Activated CD8-positive, alpha-beta memory T cell treated with anti-CD3 and anti-CD28 coated beads for 48 hours (primary cell): ENCODE data around the gene ZNF629.

Source experiments
- DNase-seq, 3 experiments: peaks; one replicate each; pipeline ENCODE4 v3.0.0-alpha.2; 2020; ENCODE audit warnings: low read depth in 2 of 3, low spot score in 2 of 3

ZNF629 gene

GRCh38 chr16:30786115-30786935 lies 680 bp downstream of the ZNF629 start:
- no peak for DNase-seq

DNA sequence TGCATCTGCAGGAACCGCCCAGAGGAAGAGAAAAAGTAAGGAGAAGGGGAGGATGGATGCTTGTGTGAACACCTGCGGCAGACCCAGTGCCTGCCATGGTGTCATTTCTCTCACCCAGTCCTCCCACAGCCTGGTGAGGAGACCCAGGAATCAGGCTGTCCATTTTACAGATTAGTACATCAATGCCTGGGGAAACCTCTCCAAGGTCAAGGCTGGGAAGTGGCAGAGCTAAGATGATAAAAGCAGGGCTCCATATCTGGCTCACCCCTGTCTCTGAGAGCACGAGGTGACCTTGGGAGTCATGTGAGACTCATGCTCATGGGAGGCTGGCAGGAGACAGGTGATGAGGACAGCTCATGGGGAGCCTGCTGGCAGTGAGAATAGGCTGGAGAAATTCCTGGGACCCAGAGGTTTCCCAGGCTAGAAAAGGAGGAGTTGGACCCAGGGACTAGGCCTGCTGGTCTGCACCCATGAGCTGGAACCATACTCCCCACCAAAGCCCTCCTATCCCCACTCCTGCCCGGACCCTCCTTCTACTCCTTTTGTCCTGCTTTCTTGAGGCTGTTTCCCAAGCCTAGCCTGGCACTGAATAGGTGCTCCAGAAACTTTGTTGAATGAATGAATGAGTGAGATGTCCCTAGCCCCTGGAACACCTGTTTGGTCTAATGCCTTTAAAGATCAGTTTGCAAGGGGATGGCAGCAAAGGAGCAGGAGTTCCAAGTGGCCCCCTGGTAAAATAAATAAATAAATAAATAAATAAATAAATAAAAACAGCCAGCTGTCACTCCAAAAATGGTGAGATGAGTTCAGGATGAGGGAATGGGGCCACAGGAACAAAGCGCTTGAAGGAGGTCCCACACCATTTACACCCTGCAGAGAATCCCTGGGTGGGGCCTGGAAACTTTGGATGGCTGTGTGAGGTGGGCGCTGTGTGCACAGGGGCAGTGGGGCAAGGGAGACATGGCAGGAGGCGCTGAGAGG lies 1.6 kb downstream of the ZNF629 start:
- DNase-seq, result no peak

- no peak for DNase-seq
Measured at GRCh38 chr16:30784215-30784614, 2.8 kb downstream of the ZNF629 start.

DNA sequence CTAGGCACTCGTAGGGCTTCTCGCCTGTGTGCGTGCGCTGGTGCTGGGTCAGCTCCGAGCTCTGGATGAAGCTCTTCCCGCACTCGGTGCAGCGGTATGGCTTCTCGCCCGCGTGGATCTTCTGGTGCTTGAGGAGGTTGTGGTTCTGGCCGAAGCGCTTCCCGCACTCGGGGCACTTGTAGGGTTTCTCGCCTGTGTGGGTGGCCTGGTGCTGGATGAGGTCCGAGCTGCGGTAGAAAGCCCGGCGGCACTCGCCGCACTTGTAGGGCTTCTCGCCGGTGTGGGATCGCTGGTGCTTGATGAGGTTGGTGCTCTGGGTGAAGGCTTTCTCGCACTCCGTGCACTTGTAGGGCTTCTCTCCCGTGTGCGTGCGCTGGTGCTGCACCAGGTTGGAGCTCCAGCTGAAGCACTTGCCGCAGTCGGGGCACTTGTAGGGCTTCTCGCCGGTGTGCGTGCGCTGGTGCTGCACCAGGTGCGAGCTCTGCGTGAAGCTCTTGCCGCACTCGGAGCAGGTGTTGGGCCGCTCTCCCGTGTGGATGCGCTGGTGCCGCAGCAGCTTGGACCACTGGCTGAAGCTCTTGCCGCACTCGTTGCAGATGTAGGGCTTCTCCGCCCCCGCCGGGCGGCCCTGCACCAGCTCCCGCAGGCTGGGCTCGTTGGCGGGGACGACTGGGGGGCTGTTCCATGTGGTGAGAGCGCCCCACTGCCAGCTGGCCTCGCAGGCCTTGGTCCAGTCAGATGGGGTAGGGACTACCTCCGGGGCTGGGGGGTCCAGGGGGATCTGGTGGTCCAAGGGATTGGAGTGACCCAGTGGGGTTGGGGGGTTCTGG lies 3.5 kb downstream of the ZNF629 start:
- DNase-seq, result no peak

DNA sequence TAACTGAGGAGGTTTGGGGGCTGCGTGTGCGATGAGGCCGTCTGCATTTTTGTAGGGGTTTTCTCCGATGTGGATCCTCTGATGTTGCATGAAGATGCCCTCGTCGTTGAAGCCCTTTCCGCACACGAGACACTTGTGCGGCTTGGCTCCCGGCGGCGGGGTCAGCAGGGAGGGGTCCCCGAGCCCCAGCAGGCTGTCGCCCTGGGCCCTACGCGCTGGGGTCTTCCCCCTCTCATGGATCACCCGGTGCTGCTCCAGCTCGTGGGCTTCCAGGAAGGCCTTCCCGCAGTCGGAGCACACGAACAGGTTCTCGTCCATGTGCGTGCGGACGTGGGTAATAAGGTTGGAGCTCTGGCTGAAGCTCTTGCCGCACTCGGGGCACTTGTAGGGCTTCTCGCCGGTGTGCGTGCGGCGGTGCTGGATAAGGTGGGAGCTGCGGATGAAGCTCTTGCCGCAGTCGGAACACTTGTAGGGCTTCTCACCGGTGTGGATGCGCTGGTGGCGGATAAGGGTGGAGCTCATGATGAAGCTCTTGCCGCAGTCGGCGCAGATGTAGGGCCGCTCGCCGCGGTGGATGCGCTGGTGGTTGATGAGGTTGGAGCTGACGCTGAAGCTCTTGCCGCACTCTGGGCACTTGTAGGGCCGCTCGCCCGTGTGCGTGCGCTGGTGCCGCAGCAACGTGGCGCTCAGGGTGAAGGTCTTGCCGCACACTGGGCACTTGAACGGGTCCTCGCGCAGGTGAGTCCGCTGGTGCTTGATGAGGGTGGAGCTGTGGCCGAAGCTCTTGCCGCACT lies 4.3 kb downstream of the ZNF629 start:
- no peak for DNase-seq

DNA sequence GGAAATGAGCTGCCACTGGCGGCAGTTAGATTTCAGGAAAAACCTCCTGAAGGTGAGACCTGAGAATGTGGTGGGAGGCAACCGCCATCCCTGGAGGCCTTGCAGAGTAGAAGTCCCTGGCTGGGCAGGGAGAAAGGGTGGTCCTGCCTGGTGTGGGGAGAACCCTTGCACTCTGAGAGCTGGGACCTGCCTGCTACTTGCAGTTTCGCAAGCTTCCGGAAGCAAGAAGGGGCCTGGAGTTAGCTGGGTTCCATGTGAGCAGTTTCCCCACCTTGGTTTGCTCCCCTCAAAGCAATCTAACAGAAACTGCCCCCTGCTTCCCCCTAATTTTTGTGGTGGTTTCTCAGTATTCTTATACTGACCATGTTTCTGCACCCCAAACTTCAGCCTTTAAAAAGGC lies 6.5 kb downstream of the ZNF629 start:
- DNase-seq, result no peak

DNA sequence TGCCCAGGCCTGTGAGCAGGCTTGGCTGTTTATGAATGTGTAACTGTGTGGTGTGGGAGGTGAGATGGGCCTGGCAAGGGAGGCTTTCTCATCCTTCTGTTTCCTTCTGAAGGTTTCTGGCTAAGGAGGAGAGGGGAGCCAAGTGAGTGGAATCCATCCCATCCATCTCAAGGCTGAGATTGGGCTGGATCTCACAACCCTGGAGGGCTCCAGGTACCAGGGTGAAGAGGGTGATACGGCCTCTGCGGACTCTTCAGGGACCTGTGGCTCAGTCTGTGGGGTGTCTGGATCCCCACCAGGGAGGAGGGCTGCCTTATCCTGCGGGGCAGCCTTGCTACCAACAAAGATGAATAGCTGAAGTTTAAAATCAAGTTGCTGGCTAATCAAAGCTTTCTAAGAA lies 7.0 kb downstream of the ZNF629 start:
- DNase-seq, result no peak

GRCh38 chr16:30779596-30779995 lies 7.4 kb downstream of the ZNF629 start:
- DNase-seq, result no peak

DNA sequence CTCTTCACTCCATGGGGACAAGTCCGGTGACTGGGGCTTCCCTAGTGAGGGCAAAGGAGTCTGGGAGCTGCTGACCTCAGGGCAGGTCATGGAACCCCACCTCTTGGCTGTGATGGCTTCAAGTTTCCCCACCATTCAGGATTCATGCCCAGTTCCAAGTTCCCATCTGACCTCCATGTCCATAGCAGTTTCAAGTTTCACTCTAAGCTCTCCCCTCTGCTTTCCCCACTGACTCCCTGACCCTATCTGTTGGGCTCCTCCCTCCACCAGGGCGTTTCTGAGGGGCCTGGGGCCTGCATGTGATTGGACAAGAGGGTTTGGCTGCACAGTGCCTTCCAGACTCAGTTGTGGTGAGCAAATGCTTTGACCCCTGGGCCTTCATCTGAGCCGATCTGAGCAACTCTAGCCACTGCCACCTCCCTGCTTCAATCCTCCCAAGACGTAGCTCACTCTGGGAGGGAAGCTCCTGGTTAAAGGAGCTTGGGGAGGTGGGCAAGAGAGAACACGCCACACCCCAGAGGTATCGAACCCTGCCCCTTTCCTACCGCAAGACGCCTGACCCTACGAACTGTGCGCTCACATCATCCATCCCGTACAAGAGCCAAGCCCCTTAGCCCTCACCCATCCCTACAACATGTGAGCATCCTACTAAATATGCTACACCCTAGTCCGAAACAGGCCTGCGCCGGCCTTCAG lies 8.3 kb downstream of the ZNF629 start:
- no peak for DNase-seq

DNA sequence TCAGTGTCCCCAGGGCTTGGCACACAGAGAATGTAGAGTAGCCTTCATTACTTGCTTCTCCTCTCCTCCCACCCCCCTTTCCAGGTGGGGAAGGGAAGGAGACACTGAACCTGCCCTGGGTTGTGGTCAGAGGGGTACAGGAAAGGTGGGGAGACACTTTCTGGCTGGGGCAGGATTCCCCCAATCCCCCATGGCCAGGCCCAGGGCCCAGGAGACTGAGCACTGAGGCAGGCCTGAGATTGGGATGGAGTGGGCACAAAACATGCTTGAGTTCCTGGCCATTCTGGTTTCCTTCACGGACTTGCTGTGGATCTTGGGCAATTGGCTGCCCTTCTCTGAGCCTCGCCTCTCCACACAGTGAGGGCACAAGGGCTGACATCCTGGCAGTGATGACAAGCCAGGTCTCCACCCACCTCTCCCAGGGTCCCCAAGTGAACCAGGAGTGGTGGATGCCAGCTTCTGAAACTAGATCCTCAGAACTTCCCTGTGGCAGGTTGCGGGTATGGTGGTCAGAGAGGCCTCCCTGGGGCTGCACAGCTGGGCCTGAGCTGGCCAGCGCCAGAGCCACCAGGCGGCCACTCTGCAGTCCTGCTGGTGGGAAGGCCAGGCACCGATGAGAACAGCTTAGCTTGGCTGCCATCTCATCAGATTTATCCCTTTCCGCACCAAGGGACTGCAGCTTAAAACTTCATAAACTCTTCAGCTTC lies 9.3 kb downstream of the ZNF629 start:
- no peak for DNase-seq

DNA sequence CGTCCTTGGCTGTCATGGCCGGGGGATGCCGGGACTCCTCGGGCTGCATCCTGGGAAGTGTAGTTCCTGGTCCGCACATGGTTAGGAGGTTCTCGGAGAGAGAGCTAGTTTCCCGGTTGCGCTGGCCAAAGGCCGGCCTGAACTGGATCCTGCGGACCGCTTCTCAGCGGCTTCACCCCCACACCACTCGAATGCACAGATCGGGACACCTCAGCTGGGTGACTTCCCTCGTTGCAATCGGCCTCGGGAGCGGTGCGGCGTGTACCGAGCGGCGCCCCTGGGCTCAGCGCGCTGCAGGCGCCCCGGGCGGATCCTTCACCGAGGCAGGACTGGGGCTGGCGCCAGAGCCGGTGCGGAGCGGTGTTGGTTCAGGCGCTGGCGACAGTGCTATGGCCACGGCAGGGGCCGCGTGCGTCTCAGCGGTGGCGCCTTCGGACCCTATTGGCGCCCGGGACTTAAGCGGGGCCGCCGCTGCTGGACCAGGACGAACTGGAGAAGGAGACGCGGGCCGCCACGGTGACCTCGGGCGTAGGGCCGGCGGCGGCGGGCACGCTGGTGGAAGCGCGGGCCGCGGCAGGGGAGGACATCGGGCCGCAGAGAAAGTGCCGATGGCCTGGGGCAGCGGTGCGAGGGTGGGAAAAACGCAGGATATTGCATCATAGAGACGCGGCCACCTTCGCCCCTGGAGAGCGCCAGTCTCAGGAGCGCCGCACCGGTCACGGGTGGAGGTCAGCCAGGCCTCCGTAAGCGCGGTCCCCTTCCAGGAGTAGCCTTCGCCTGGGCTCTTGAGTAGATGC lies 11.4 kb downstream of the ZNF629 start:
- DNase-seq, result peak; percentile 35 to 44 (median 42)

GRCh38 chr16:30775131-30775391 lies 11.9 kb downstream of the ZNF629 start:
- no peak for DNase-seq

GRCh38 chr16:30774367-30775130 lies 12.5 kb downstream of the ZNF629 start:
- no peak for DNase-seq

- no peak for DNase-seq
Measured at GRCh38 chr16:30773826-30774225, 13.2 kb downstream of the ZNF629 start.

- DNase-seq, result no peak
Measured at GRCh38 chr16:30771726-30772125, 15.3 kb downstream of the ZNF629 start.

GRCh38 chr16:30769379-30770089 lies 17.5 kb downstream of the ZNF629 start:
- no peak for DNase-seq

DNA sequence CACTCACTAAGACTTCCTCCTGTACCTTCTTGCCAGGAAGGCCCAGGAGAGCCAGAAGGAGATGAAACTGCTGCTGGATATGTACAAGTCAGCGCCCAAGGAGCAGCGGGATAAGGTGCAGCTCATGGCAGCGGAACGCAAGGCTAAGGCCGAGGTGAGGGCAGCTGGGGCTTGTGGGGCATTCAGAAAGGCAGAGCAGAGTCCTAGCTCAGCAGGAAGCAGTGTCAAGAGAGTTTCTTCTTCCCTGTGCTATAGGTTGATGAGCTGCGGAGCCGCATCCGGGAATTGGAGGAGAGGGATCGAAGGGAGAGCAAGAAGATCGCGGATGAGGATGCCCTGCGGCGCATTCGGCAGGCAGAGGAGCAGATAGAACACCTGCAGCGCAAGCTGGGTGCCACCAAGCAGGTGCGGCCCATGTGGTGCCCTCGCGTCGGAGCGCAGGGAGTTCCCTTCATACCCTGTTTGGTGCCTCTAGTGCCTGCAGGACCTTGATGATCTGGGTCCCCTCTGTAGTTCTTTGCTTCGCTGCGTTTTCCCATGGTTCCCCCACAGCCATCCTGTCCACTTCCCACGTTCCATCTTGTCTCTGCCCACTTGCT lies 18.3 kb downstream of the ZNF629 start:
- no peak for DNase-seq
